Psoas muscle (tissue), 8 donors: ENCODE results near the gene UBE2E2. TPM values are rescaled to one million over a fixed set of nuclear protein-coding genes. Genes with fewer than 3 reads are reported as not detected.

Source experiments
- ATAC-seq, 4 donors: fragments of 200-7000 bp; cut with Tn5 transposase; one replicate each; pipeline ENCODE4 v1.9.1; 2020; ENCODE audit warnings: moderate library complexity in 3 of 4, mild to moderate bottlenecking in 2 of 4
- DNase-seq, 2 donors: peaks; one replicate each; pipeline ENCODE4 v3.0.0-alpha.2; 2020
- H3K27ac ChIP-seq: fragments of 200-600 bp; one replicate; pipeline ENCODE4 v1.8.0; 2022
- H3K27me3 ChIP-seq, 3 donors: fragments of 200-600 bp in 1 of 3; one replicate each; pipeline versions ENCODE4 v1.6.1 to v1.8.0; 2013 to 2022; ENCODE audit warnings: low read length in 2 of 3, mild to moderate bottlenecking in 2 of 3, moderate library complexity in 1 of 3; ENCODE audit not compliant: insufficient read depth in 3 of 3
- H3K36me3 ChIP-seq, 2 donors: fragments of 200-600 bp in 1 of 2; one replicate each; pipeline versions ENCODE4 v1.6.1 to v1.8.0; 2013 to 2022; ENCODE audit warnings: low read depth in 1 of 2, mild to moderate bottlenecking in 1 of 2, moderate library complexity in 1 of 2; ENCODE audit not compliant: insufficient read depth in 1 of 2
- H3K4me1 ChIP-seq: fragments of 200-600 bp; one replicate; pipeline ENCODE4 v1.8.0; 2022
- H3K4me3 ChIP-seq: fragments of 200-600 bp; one replicate; pipeline ENCODE4 v1.8.0; 2022; ENCODE audit warnings: mild to moderate bottlenecking
- H3K9me3 ChIP-seq: fragments of 200-600 bp; one replicate; pipeline ENCODE4 v1.8.0; 2022
- CTCF ChIP-seq: fragments of 200-600 bp; IDR thresholded peaks from one replicate; pipeline ENCODE4 v1.8.0; 2022; ENCODE audit warnings: antibody characterized with exemption
- WGBS, 3 donors: extraction: QIAGEN DNeasy Blood & Tissue Kit; methylation state at CpG; one replicate each; pipeline versions ENCODE4 v1.1.6 to v1.1.7; 2013; 5-methylcytosine and 5-hydroxymethylcytosine counted together
- intact Hi-C, 2 donors: fragments of 100-400 bp; cut with DNase I; formaldehyde crosslinking; loops; one replicate each; pipeline versions ENCODE4 v1.11.0 to v1.14.2; 2022
- polyA plus RNA-seq, 3 donors: library from polyadenylated mRNA; stranded (reverse); fragments of 200-250 nt; gene quantifications; one replicate each; pipeline ENCODE4 v1.2.3, GENCODE V29; 2013
- total RNA-seq, 4 donors: library from RNA; stranded (reverse); fragmentation: NEBNext Ultra II Directional in 2 of 4; extraction: Animal tissue kit (Norgen Biotek cat#: 25700) in 2 of 4; gene quantifications; one replicate each; pipeline versions ENCODE4 v1.2.1 to v1.2.4, GENCODE V29; 2021 to 2023
- donor health status: healthy with polysubstance abuse.
- donor health status: DM: no; HTN: no; CAD: no; lungs with moderate emphysema.
- donor health status: Bipolar disorder and iron deficiency.
- donor health status: healthy.
- donor health status: DM: yes; HTN: yes; CAD: no.
- donor health status: DM: no; HTN: no; CAD: no.
- donor health status: DM: no; HTN: no; CAD: no.
- donor health status: DM: yes; HTN: yes; CAD: no.

Gene UBE2E2
- total and polyA plus RNA-seq, 7 donors = 12.9 to 38.2 (median 34.0) TPM

- TF ChIP-seq CTCF = no peak
- intact Hi-C loops = no loop called here
- ATAC-seq = peak in 1 of 4 donors; percentile 34
These were observed 29.7 kb downstream of the UBE2E2 start for GRCh38 chr3:23232854-23233253.

DNA sequence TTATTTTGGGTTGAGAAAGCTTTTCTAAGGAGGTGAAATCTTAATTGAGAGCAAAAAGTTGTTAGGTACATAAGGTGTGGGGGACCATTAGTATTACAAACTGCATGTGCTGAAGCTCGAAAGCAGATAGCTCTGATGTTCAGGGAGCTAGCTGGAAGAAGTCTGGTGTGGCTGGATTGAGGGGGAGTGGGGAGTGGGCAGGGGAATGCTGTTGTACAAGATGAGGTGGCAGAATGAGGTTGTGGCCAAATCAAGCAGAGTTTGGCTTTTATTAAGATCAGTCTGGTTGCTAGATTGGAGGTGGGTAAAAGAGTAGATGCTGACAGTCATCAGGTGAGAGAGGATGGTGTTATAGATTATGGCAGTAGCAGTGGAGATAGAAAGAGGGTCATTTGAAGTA, 32.1 kb downstream of the UBE2E2 start:
- H3K4me3 ChIP-seq = no peak overlapping the region
- intact Hi-C loops = no loop called here
- no peak for TF ChIP-seq CTCF
- no peak for DNase-seq
- H3K27me3 ChIP-seq = no peaks in the 10 kb centered on the region
- peaks cover 40% of the 10 kb centered on the region for H3K4me1 ChIP-seq
- no peak overlapping the region for H3K27ac ChIP-seq
- no peak for ATAC-seq
- H3K9me3 ChIP-seq = no peaks in the 10 kb centered on the region
- no peaks in the 10 kb centered on the region for H3K36me3 ChIP-seq
- 93 to 100% (median 96%) methylated on average over 1 of the region's 1 CpG for WGBS, 3 donors

More at GRCh38 chr3:23232854-23233253, 29.7 kb downstream of the UBE2E2 start:
- no peaks in the 10 kb centered on the region for H3K27me3 ChIP-seq
- H3K9me3 ChIP-seq = no peaks in the 10 kb centered on the region
- no peak overlapping the region for H3K4me3 ChIP-seq
- no peak for DNase-seq
- WGBS, 3 donors = 89 to 96% (median 93%) methylated on average over 1 of the region's 1 CpG
- no peaks in the 10 kb centered on the region for H3K36me3 ChIP-seq
- no peak overlapping the region for H3K27ac ChIP-seq
- H3K4me1 ChIP-seq = peaks cover 46% of the 10 kb centered on the region

DNA sequence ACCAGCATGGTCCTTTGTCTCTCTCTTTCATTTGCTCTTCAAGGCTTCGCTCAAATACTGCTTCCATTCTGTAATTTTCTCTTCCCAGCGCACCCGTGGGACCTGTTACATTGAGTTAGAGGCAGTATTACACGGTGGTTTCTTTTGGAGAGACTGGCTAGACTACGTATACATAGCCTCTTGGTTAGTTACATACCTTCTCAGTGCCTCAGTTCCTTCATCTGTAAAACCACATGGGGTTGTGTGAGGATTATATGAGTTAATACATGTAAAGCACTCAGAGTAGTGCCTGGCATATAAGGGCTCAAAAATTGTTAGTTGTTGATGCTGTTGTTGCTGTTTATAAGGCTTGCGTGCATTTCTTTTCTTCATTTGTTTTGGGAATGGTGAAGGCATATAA, 33.8 kb downstream of the UBE2E2 start:
- intact Hi-C loops = no loop called here
- no peak for ATAC-seq
- H3K36me3 ChIP-seq = no peaks in the 10 kb centered on the region
- H3K4me3 ChIP-seq = no peak overlapping the region
- no peaks in the 10 kb centered on the region for H3K27me3 ChIP-seq
- H3K4me1 ChIP-seq = peaks cover 44% of the 10 kb centered on the region
- H3K9me3 ChIP-seq = no peaks in the 10 kb centered on the region
- H3K27ac ChIP-seq = no peak overlapping the region
- 88 to 93% (median 90%) methylated on average over 6 of the region's 6 CpGs for WGBS, 3 donors
- no peak for DNase-seq
- TF ChIP-seq CTCF = no peak

DNA sequence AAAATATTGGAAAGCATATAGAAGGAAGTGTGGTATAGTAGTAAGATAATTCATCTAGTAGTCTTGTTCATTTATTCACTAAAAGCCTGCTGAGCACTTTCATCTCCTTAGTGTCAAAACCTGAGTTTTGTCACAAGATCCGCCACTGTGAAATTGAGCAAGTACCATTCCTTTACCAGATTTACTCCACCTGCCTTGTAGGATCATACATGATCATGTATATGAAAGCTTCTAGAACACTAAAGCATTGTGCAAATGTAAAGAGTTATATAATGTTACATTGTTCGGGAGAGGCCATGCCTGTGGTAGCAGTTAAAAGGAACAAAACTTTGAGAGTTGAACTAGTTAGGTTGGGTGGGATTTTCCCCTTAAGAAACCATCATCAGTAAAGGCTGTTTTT, 35.0 kb downstream of the UBE2E2 start:
- 90 to 94% (median 94%) methylated on average over 2 of the region's 2 CpGs for WGBS, 3 donors
- no peak for TF ChIP-seq CTCF
- Histone ChIP-seq H3K27ac (no peak overlapping the region), H3K4me3 (no peak overlapping the region), H3K36me3 (no peaks in the 10 kb centered on the region), H3K4me1 (peaks cover 37% of the 10 kb centered on the region), H3K27me3 (no peaks in the 10 kb centered on the region), H3K9me3 (no peaks in the 10 kb centered on the region)
- DNase-seq = no peak
- ATAC-seq = no peak
- intact Hi-C loops = no loop called here

DNA sequence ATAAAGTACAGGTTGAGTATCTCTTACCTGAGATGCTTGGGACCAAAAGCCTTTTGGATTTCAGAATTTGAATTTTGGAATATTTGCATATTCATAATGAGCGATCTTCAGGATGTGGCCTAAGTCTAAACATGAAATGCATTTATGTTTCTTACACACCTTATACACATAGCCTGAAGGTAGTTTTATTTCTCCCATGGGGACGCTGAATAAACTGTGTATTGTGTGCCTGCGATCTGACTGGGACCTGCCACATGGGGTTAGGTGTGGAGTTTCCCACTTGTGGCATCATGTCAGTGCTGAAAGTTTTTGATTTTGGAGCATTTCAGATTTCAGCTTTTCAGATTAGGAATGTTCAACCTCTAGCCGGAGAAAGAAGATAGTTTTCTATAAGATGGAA, 35.5 kb downstream of the UBE2E2 start:
- DNase-seq = no peak
- TF ChIP-seq CTCF = no peak
- 89 to 95% (median 91%) methylated on average over 4 of the region's 4 CpGs for WGBS, 3 donors
- Histone ChIP-seq H3K27ac (no peak overlapping the region), H3K36me3 (no peaks in the 10 kb centered on the region), H3K9me3 (no peaks in the 10 kb centered on the region), H3K4me1 (peaks cover 37% of the 10 kb centered on the region), H3K4me3 (no peak overlapping the region), H3K27me3 (no peaks in the 10 kb centered on the region)
- no peak for ATAC-seq
- intact Hi-C loops = no loop called here
